ENCODE data around the gene CPNE5. TPM values are rescaled to one million over a fixed set of nuclear protein-coding genes. Genes with fewer than 3 reads are reported as not detected.

The CPNE5 gene
- total RNA-seq, 1 donor from 2014 or later = not detected

DNA sequence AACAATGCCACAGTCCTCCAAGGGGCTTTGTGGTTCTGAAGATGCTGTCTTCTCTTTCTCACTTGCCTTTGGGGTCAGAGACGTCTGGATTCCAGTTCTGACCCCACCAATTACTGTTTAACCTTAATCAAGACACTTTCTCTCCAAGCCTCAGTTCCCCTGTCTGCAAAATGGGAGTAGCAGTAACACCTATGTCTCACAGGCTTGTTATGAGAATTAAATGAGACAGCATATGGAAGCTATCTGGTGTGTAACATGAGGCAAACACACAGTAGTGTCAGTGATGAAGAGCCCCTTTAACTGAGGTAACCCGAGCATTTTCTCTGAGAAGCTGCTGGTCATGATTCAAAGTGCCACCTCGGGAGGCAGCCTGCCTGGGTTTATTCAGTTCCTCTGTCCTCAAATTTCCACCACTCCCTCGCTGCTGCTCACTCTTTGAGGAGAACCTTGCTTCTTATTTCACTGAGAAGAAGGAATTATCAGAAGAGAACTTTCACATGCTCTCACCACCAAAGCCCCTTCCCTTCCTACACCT is 23.7 kb upstream of the CPNE5 start:
- peaks cover 7% of the 10 kb centered on the region for H3K4me1 Mint-ChIP-seq (ENCODE audit: unreplicated experiment)
- no peak overlapping the region for H3K27ac Mint-ChIP-seq (ENCODE audit: unreplicated experiment)
- H3K9me3 Mint-ChIP-seq (ENCODE audit: unreplicated experiment) = no peaks in the 10 kb centered on the region
- H3K27me3 Mint-ChIP-seq (ENCODE audit: unreplicated experiment) = no peaks in the 10 kb centered on the region
- TF ChIP-seq, protein P1, sequence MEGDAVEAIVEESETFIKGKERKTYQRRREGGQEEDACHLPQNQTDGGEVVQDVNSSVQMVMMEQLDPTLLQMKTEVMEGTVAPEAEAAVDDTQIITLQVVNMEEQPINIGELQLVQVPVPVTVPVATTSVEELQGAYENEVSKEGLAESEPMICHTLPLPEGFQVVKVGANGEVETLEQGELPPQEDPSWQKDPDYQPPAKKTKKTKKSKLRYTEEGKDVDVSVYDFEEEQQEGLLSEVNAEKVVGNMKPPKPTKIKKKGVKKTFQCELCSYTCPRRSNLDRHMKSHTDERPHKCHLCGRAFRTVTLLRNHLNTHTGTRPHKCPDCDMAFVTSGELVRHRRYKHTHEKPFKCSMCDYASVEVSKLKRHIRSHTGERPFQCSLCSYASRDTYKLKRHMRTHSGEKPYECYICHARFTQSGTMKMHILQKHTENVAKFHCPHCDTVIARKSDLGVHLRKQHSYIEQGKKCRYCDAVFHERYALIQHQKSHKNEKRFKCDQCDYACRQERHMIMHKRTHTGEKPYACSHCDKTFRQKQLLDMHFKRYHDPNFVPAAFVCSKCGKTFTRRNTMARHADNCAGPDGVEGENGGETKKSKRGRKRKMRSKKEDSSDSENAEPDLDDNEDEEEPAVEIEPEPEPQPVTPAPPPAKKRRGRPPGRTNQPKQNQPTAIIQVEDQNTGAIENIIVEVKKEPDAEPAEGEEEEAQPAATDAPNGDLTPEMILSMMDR (IDR thresholded peaks at IDR 0.05) = no peak
- no peak for DNase-seq (ENCODE audit: extremely low spot score, unreplicated experiment)
- H3K36me3 Mint-ChIP-seq (ENCODE audit: unreplicated experiment) = peaks cover 7% of the 10 kb centered on the region
- no peak overlapping the region for H3K4me3 Mint-ChIP-seq (ENCODE audit: unreplicated experiment)

DNA sequence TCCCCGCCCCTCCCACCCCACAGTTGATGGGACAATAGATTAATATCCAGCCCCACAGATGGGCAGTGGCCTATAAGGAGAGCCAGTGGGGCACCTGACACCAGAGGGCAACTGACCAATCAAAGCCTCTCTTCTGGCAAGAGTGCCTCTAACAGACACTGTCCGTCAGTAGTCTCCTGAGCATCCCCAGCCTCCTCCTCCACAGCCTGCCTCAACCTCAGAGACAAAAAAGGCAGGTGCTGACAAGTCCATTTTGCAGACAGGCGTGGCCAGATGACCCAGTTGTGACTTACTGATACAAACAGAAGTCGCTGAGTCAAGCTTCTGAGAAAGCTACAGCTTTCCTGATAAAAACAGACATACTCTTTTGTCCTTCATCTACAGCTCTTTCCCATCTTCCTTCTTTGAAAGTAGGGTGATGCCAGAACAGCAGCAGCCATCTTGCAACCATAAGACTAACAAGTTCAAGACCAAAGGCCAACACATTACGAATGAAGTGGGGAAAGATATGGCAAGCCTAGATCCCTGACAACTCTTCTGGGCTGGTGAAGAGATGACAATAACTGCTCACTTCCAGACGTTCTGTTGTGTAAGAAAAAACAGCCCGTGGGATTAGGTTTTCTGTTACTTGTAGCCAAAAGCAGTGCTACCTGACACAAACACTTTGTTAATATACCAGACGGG is 23.1 kb upstream of the CPNE5 start:
- Mint-ChIP-seq H3K9me3 (ENCODE audit: unreplicated experiment) (no peaks in the 10 kb centered on the region), H3K36me3 (ENCODE audit: unreplicated experiment) (peaks cover 7% of the 10 kb centered on the region), H3K4me3 (ENCODE audit: unreplicated experiment) (no peak overlapping the region), H3K27ac (ENCODE audit: unreplicated experiment) (no peak overlapping the region), H3K4me1 (ENCODE audit: unreplicated experiment) (peaks cover 7% of the 10 kb centered on the region), H3K27me3 (ENCODE audit: unreplicated experiment) (no peaks in the 10 kb centered on the region)
- TF ChIP-seq, protein P1 (IDR thresholded peaks at IDR 0.05) = no peak
- DNase-seq (ENCODE audit: extremely low spot score, unreplicated experiment) = no peak

DNA sequence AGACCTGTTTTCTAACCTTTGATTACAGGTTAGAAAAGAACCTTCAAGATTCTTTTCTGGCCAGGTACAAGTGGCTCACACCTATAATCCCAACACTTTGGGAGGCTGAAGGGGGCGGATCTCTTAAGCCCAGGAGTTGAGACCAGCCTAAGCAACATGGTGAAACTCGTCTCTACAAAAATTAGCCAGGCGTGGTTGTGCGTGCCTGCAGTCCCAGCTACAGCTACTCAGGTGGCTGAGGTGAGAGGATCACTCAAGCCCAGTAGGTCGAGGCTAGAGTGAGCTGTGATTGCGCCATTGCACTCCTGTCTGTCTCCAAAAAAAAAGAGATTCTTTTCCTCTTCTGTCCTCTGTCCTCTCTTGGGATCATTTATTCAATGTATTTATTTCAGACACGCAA is 20.9 kb upstream of the CPNE5 start:
- H3K4me1 Mint-ChIP-seq (ENCODE audit: unreplicated experiment) = peaks cover 7% of the 10 kb centered on the region
- no peak for DNase-seq (ENCODE audit: extremely low spot score, unreplicated experiment)
- peaks cover 12% of the 10 kb centered on the region for H3K36me3 Mint-ChIP-seq (ENCODE audit: unreplicated experiment)
- no peak overlapping the region for H3K4me3 Mint-ChIP-seq (ENCODE audit: unreplicated experiment)
- H3K9me3 Mint-ChIP-seq (ENCODE audit: unreplicated experiment) = no peaks in the 10 kb centered on the region
- TF ChIP-seq, protein P1 (IDR thresholded peaks at IDR 0.05) = no peak
- no peak overlapping the region for H3K27ac Mint-ChIP-seq (ENCODE audit: unreplicated experiment)
- no peaks in the 10 kb centered on the region for H3K27me3 Mint-ChIP-seq (ENCODE audit: unreplicated experiment)

DNA sequence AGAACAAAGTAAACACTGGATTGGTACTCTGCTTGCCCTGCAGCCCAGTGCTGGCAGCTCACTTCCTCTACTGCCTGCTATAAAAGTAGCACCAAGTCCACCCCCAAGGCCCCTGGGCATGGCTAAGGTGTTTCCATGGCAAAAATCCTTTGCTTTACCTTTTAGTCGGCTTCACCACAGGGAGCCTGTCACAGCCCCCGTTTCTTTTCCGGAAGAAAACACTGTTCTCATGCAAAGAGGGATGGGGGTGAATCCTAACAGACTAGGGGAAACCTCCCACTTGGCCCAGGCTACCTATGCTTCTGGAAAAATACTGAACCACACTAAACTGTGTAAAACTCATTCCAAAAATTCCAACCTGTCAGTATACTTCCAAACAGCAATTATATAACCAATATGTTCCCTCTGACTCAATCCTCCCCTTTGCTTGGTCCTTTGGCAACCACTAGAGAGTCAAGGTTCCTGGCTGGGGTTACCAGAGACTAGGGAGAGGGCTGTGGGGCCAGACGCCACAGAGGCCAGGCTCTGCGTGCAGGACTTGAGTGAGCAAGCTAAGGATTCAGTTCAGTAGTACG is 19.2 kb upstream of the CPNE5 start:
- Mint-ChIP-seq H3K27me3 (ENCODE audit: unreplicated experiment) (no peaks in the 10 kb centered on the region), H3K27ac (ENCODE audit: unreplicated experiment) (no peak overlapping the region), H3K4me3 (ENCODE audit: unreplicated experiment) (no peak overlapping the region), H3K9me3 (ENCODE audit: unreplicated experiment) (no peaks in the 10 kb centered on the region), H3K36me3 (ENCODE audit: unreplicated experiment) (peaks cover 15% of the 10 kb centered on the region), H3K4me1 (ENCODE audit: unreplicated experiment) (peaks cover 7% of the 10 kb centered on the region)
- DNase-seq (ENCODE audit: extremely low spot score, unreplicated experiment) = no peak
- TF ChIP-seq, protein P1 (IDR thresholded peaks at IDR 0.05) = no peak

DNA sequence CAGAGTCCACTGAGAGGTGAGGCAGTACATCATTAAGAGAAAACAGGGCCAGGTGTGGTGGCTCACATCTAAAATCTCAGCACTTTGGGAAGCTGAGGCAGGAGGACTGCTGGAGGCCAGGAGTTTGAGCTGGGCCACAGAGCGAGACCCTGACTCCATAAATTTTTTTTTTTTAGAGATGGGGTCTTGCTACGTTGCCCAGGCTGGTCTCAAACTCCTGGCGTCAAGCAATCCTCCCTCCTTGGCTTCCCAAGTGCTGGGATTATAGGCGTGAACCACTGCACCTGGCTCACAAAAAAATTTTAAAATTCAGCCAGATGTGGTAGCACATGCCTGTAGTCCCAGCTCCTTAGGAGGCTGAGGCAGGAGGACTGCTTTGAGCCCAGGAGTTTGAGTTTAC is 18.1 kb upstream of the CPNE5 start:
- peaks cover 10% of the 10 kb centered on the region for H3K36me3 Mint-ChIP-seq (ENCODE audit: unreplicated experiment)
- H3K9me3 Mint-ChIP-seq (ENCODE audit: unreplicated experiment) = no peaks in the 10 kb centered on the region
- no peak overlapping the region for H3K27ac Mint-ChIP-seq (ENCODE audit: unreplicated experiment)
- H3K4me1 Mint-ChIP-seq (ENCODE audit: unreplicated experiment) = peaks cover 14% of the 10 kb centered on the region
- TF ChIP-seq, protein P1 (IDR thresholded peaks at IDR 0.05) = no peak
- DNase-seq (ENCODE audit: extremely low spot score, unreplicated experiment) = no peak
- H3K4me3 Mint-ChIP-seq (ENCODE audit: unreplicated experiment) = no peak overlapping the region
- H3K27me3 Mint-ChIP-seq (ENCODE audit: unreplicated experiment) = no peaks in the 10 kb centered on the region
